Ishikawa (cell line): ENCODE measurements around the gene ANO9.

Experiments used
- CREB1 ChIP-seq: IDR thresholded peaks from 2 replicates; pipeline ENCODE4 v1.6.1; 2012; ENCODE audit warnings: low read depth
- EGR1 ChIP-seq: IDR thresholded peaks from 2 replicates; pipeline ENCODE4 v1.6.1; 2012
- TAF1 ChIP-seq: IDR thresholded peaks from 2 replicates; pipeline ENCODE4 v1.6.1; 2012; ENCODE audit warnings: low read depth, mild to moderate bottlenecking

GRCh38 chr11:461626-462025 lies 19.8 kb upstream of the ANO9 start:
- TF ChIP-seq CREB1 (no peak), EGR1 (no peak), TAF1 (no peak)
